Peyer's patch (tissue), 4 donors: ENCODE results near the gene MYO9A.

Experiments used
- POLR2A ChIP-seq, 2 donors: fragments of 450-650 bp; IDR thresholded peaks; one replicate each; pipeline ENCODE4 v1.5.1; 2017; ENCODE audit warnings: antibody characterized with exemption in 2 of 2, mild to moderate bottlenecking in 2 of 2, moderate library complexity in 2 of 2
- TF ChIP-seq, protein P1 (sequence below), 6 experiments: fragments of 450-650 bp in 4 of 6; fragments of 200-600 bp in 2 of 6; sonication (generic) in 1 of 6; IDR thresholded peaks; one replicate each; pipeline ENCODE4 v1.5.1; 2017 to 2019; ENCODE audit warnings: antibody characterized with exemption in 6 of 6, mild to moderate bottlenecking in 3 of 6, moderate library complexity in 1 of 6

DNA sequence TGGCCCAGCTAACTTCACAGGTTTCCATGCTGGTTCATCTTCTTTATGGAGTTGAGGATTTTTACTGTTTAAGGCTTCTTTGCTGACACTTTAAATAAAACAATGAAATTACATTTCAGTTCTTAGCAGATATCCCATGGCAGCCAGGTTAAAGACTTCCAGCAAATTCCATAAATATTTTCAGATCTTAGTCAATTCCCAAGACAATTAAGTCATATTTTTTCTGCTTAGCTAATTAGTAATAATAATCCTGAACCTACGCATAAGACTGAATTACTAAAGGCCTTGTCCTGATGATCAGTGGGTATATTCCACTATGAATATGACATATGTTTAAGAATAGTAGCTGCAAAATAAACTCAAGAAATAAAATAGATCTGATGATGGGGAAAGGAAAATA, 224.3 kb downstream of the MYO9A start:
- TF ChIP-seq, protein P1, sequence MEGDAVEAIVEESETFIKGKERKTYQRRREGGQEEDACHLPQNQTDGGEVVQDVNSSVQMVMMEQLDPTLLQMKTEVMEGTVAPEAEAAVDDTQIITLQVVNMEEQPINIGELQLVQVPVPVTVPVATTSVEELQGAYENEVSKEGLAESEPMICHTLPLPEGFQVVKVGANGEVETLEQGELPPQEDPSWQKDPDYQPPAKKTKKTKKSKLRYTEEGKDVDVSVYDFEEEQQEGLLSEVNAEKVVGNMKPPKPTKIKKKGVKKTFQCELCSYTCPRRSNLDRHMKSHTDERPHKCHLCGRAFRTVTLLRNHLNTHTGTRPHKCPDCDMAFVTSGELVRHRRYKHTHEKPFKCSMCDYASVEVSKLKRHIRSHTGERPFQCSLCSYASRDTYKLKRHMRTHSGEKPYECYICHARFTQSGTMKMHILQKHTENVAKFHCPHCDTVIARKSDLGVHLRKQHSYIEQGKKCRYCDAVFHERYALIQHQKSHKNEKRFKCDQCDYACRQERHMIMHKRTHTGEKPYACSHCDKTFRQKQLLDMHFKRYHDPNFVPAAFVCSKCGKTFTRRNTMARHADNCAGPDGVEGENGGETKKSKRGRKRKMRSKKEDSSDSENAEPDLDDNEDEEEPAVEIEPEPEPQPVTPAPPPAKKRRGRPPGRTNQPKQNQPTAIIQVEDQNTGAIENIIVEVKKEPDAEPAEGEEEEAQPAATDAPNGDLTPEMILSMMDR (IDR thresholded peaks at IDR 0.05): no peak
- no peak for TF ChIP-seq POLR2A (IDR thresholded peaks at IDR 0.05)
